ENCODE results near the gene CDC6.

DNA sequence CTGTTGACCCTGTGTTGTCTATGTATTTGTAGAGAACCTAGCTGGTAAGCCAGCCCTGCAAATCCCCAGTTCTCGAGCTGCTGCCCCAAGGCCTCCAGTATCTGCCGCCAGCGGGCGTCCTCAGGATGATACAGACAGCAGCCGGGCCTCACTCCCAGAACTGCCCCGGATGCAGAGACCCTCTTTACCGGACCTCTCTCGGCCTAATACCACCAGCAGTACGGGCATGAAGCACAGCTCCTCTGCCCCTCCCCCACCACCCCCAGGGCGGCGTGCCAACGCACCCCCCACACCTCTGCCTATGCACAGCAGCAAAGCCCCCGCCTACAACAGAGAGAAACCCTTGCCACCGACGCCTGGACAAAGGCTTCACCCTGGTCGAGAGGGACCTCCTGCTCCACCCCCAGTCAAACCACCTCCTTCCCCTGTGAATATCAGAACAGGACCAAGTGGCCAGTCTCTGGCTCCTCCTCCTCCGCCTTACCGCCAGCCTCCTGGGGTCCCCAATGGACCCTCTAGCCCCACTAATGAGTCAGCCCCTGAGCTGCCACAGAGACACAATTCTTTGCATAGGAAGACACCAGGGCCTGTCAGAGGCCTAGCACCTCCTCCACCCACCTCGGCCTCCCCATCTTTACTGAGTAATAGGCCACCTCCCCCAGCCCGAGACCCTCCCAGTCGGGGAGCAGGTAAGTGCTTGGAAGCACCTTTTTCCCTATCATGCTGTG, 23.1 kb upstream of the CDC6 start:
- TF ChIP-seq, protein P1, sequence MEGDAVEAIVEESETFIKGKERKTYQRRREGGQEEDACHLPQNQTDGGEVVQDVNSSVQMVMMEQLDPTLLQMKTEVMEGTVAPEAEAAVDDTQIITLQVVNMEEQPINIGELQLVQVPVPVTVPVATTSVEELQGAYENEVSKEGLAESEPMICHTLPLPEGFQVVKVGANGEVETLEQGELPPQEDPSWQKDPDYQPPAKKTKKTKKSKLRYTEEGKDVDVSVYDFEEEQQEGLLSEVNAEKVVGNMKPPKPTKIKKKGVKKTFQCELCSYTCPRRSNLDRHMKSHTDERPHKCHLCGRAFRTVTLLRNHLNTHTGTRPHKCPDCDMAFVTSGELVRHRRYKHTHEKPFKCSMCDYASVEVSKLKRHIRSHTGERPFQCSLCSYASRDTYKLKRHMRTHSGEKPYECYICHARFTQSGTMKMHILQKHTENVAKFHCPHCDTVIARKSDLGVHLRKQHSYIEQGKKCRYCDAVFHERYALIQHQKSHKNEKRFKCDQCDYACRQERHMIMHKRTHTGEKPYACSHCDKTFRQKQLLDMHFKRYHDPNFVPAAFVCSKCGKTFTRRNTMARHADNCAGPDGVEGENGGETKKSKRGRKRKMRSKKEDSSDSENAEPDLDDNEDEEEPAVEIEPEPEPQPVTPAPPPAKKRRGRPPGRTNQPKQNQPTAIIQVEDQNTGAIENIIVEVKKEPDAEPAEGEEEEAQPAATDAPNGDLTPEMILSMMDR (IDR thresholded peaks at IDR 0.05) = no peak
- no peak for TF ChIP-seq POLR2A (IDR thresholded peaks at IDR 0.05)
